A549 treated with RU486 at 1 μM for 4 hours (cell line): Measurements from ENCODE around the gene CES4A. TPM values are rescaled to one million over a fixed set of nuclear protein-coding genes. Genes with fewer than 3 reads are reported as not detected.

Source experiments
- total RNA-seq: library from RNA; stranded (reverse); fragments of 200-300 nt; extraction: Qiagen RNA extraction; gene quantifications from 5 replicates; pipeline ENCODE4 v1.2.3, GENCODE V29; 2022; ENCODE audit warnings: low read depth

The CES4A gene
- 1.4 to 2.1 TPM (median 1.6 TPM) in 5 replicates for total RNA-seq

DNA sequence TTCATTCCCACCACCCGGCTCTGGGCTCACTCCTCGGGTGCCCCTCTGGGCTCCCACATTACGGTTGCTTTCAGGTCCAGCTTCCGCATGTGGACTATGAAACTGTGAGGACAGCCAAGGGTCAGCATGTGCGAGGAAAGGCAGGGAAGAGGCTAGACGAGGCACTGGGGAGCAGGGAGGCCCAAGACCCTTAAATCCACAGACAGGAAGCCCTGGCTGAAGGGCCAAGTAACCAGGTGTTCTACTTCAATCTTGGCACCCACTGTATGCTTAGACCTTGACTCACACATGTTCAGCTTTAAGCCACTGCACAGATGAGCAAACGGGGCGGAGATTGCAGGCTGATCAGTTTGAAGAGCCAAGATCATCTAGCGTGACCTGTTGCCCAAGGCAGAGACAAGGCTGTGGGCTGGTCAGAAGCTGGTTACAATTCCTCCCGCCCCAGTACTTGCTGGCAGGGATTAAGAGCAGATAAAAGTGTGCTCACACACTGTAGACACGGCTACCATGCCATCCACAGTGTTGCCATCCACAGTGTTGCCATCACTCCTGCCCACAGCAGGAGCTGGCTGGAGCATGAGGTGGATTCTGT is at the start of gene CES4A:
CES4A (plus strand) TSS at position 393 of the 592 bp plus-strand sequence; CDS start at position 577, 184 bp downstream.

DNA sequence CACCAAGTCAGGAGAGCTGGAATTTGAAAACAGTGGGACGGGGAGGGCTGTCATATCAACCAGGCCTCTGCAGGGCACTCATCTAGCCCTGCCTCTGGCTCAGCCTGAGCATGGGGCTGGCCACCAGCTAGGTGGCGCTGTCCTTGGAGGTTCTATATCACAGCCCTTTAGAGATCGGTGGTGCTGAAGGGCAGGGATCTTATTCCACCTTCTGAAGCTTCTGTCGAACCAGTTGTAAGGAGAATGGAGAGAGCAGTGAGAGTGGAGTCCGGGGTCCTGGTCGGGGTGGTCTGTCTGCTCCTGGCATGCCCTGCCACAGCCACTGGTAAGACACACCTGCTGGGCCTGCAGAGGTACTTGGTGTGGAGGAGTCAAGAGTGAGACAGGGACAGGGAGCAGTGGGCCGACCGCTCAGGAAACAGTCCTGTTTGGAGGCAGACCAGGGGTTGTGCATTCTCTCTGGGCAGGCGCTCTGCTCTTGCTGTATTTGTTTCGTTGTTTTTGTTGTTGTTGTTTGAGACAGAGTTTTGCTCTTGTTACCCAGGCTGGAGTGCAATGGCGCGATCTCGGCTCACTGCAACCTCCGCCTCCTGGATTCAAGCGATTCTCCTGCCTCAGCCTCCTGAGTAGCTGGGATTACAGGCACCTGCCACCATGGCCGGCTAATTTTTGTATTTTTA is 27.2 kb upstream of the CES4A start, which contains the start of gene CES3:
CES3 (plus strand) TSS at position 202 of the 680 bp plus-strand sequence; CDS start at position 244, 42 bp downstream.

DNA sequence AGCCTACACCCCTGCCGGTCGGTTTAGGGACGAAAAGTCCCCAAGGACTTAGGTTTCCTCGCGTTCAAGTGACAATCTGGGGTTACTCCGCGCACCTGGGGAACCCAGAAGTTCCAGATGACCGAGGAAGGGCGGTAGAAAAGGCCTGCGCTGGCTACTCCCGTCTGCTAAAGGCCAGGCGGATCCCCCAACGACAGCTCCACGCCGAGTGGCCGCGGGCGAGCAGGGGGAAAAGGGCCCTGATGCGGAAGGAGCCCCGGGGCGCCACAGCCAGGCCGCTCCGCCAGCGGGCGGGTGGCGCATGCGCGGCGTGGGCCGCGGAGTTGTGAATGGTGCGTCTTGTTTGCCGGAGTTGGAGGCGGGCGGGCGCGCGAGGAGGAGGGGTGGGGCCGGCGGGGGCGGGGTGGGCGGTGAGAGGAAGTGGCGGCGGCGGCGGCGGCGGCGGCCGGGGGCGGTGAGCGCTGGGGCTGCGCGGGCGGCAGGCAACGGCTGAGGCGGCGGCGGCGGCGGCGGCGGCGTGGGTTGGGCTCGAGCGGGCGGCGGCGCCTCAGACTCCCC is 40.4 kb downstream of the CES4A start, which contains the start of gene CBFB:
CBFB (plus strand) TSS at position 454 of the 558 bp plus-strand sequence. CDS start 259 bp downstream, outside the sequence.

Other genes with a start within 250 kb of the CES4A start
- gene DYNC1LI2, start 237.0 kb upstream of the CES4A start, total RNA-seq = 32.0 to 53.2 TPM (median 50.5 TPM) in 5 replicates
- gene TERB1, start 187.0 kb upstream of the CES4A start, total RNA-seq = not detected in 5 replicates
- 39.8 to 75.2 TPM (median 70.2 TPM) in 5 replicates for gene NAE1, start 157.6 kb upstream of the CES4A start, total RNA-seq
- not detected in 5 replicates for gene CA7, start 144.2 kb upstream of the CES4A start, total RNA-seq
- gene PDP2, start 108.1 kb upstream of the CES4A start, total RNA-seq = 4.0 to 7.2 TPM (median 5.8 TPM) in 5 replicates
- 0.21 to 0.42 TPM (median 0.25 TPM) in 5 replicates for gene CDH16, start 69.7 kb upstream of the CES4A start, total RNA-seq
- gene RRAD, start 63.1 kb upstream of the CES4A start, total RNA-seq = 7.4 to 17.6 TPM (median 12.5 TPM) in 5 replicates
- gene CIAO2B, start 54.2 kb upstream of the CES4A start, total RNA-seq = 127 to 184 TPM (median 169 TPM) in 5 replicates
- gene CES2, start 53.1 kb upstream of the CES4A start, total RNA-seq = 25.7 to 32.6 TPM (median 30.3 TPM) in 5 replicates
- 1.5 to 2.2 TPM (median 1.9 TPM) in 5 replicates for gene CES3, start 27.3 kb upstream of the CES4A start, total RNA-seq
- 46.6 to 57.3 TPM (median 50.3 TPM) in 5 replicates for gene CBFB, start 40.6 kb downstream of the CES4A start, total RNA-seq
- gene PHAF1, start 121.4 kb downstream of the CES4A start, total RNA-seq = 22.5 to 25.5 TPM (median 24.4 TPM) in 5 replicates
- gene B3GNT9, start 162.4 kb downstream of the CES4A start, total RNA-seq = 6.3 to 8.5 TPM (median 8.3 TPM) in 5 replicates
- gene TRADD, start 171.3 kb downstream of the CES4A start, total RNA-seq = 10.8 to 20.6 TPM (median 18.2 TPM) in 5 replicates
- gene FBXL8, start 171.4 kb downstream of the CES4A start, total RNA-seq = 5.0 to 8.5 TPM (median 7.1 TPM) in 5 replicates
- gene HSF4, start 176.2 kb downstream of the CES4A start, total RNA-seq = 8.5 to 15.7 TPM (median 12.7 TPM) in 5 replicates
- gene NOL3, start 181.9 kb downstream of the CES4A start, total RNA-seq = 42.7 to 56.6 TPM (median 54.5 TPM) in 5 replicates
- gene MATCAP1, start 195.4 kb downstream of the CES4A start, total RNA-seq = 3.0 to 6.4 TPM (median 5.2 TPM) in 5 replicates
- not detected in 5 replicates for gene EXOC3L1, start 201.5 kb downstream of the CES4A start, total RNA-seq
- gene E2F4, start 203.6 kb downstream of the CES4A start, total RNA-seq = 73.1 to 95.2 TPM (median 91.3 TPM) in 5 replicates
- gene ELMO3, start 210.5 kb downstream of the CES4A start, total RNA-seq = 0.75 to 1.6 TPM (median 1.2 TPM) in 5 replicates
- gene TMEM208, start 238.5 kb downstream of the CES4A start, total RNA-seq = 87.7 to 101 TPM (median 89.2 TPM) in 5 replicates